Stimulated activated naive CD8-positive, alpha-beta T cell treated with anti-CD3 and anti-CD28 coated beads, Interleukin-15, amount 100 ng/mL, for 72 hours (primary cell): ENCODE results near the gene AGTRAP.
A peak's percentile ranks its signal among the peaks of the same experiment; 100 is the strongest.

Source experiments
- ATAC-seq: fragments of 150-1000 bp; cut with Tn5 transposase; 2 replicates; pipeline ENCODE4 v1.10.0; 2021; ENCODE audit warnings: mild to moderate bottlenecking, moderate library complexity
- DNase-seq, 2 donors: peaks; one replicate each; pipeline ENCODE4 v3.0.0; 2021 to 2022
- H3K27ac Mint-ChIP-seq, 2 donors: one replicate each; pipeline ENCODE4 v1.8.0; 2022; ENCODE audit warnings: mild to moderate bottlenecking in 2 of 2, mixed read lengths in 2 of 2, moderate library complexity in 2 of 2
- H3K27me3 Mint-ChIP-seq: one replicate; pipeline ENCODE4 v1.8.0; 2022; ENCODE audit warnings: mixed read lengths
- H3K4me1 Mint-ChIP-seq: one replicate; pipeline ENCODE4 v1.8.0; 2022; ENCODE audit warnings: mild to moderate bottlenecking, mixed read lengths
- H3K4me3 Mint-ChIP-seq, 2 donors: one replicate each; pipeline ENCODE4 v1.8.0; 2022; ENCODE audit warnings: mild to moderate bottlenecking in 2 of 2, mixed read lengths in 2 of 2, moderate library complexity in 1 of 2
- H3K9me3 Mint-ChIP-seq, 2 donors: one replicate each; pipeline ENCODE4 v1.8.0; 2022; ENCODE audit warnings: mixed read lengths in 2 of 2

The AGTRAP gene

GRCh38 chr1:11735854-11736745, at the start of gene AGTRAP:
Gene AGTRAP (plus strand): TSS chr1:11736136. CDS start chr1:11736209, 73 bp downstream.
- Mint-ChIP-seq H3K4me3 (peak within 1 kb of the TSS; percentile 94 to 95), H3K4me1 (peaks cover 79% of the 10 kb centered on the region), H3K9me3 (no peaks in the 10 kb centered on the region), H3K27ac (peak within 1 kb of the TSS; percentile 98), H3K27me3 (no peaks in the 10 kb centered on the region)
- peak; percentile 82 for ATAC-seq
- peak; percentile 75 to 90 for DNase-seq

GRCh38 chr1:11688506-11688905, 47.4 kb upstream of the AGTRAP start:
- H3K27me3 Mint-ChIP-seq = peaks cover 64% of the 10 kb centered on the region
- DNase-seq (no peak), ATAC-seq (no peak)
- H3K27ac Mint-ChIP-seq = no peak overlapping the region
- H3K4me3 Mint-ChIP-seq = no peak overlapping the region
- peaks cover 28% of the 10 kb centered on the region for H3K4me1 Mint-ChIP-seq
- H3K9me3 Mint-ChIP-seq = no peaks in the 10 kb centered on the region

GRCh38 chr1:11690397-11691301, 45.3 kb upstream of the AGTRAP start:
- H3K4me3 Mint-ChIP-seq = peak overlapping the region; percentile 29 to 80
- peaks cover 36% of the 10 kb centered on the region for H3K4me1 Mint-ChIP-seq
- no peak for ATAC-seq
- no peak overlapping the region for H3K27ac Mint-ChIP-seq
- H3K9me3 Mint-ChIP-seq = no peaks in the 10 kb centered on the region
- peaks cover 72% of the 10 kb centered on the region for H3K27me3 Mint-ChIP-seq
- no peak for DNase-seq

- peaks cover 66% of the 10 kb centered on the region for H3K27me3 Mint-ChIP-seq
- no peaks in the 10 kb centered on the region for H3K9me3 Mint-ChIP-seq
- DNase-seq = no peak
- peaks cover 36% of the 10 kb centered on the region for H3K4me1 Mint-ChIP-seq
- peak; percentile 16 for ATAC-seq
- peak within 1 kb of the TSS; percentile 70 to 82 for H3K4me3 Mint-ChIP-seq
- no peak within 1 kb of the TSS for H3K27ac Mint-ChIP-seq
Observed at GRCh38 chr1:11691302-11691914, 44.5 kb upstream of the AGTRAP start, which contains the start of gene DRAXIN. Gene DRAXIN (plus strand): TSS chr1:11691710. CDS start chr1:11706259, 14,549 bp downstream.

- Mint-ChIP-seq H3K4me1 (peaks cover 36% of the 10 kb centered on the region), H3K4me3 (peak overlapping the region; percentile 70 to 82), H3K27ac (no peak overlapping the region), H3K27me3 (peaks cover 65% of the 10 kb centered on the region), H3K9me3 (no peaks in the 10 kb centered on the region)
- ATAC-seq (no peak), DNase-seq (no peak)
Observed at GRCh38 chr1:11691928-11692711, 43.8 kb upstream of the AGTRAP start.

- peak overlapping the region in 1 of 2 donors; percentile 7 for H3K27ac Mint-ChIP-seq
- H3K4me3 Mint-ChIP-seq = peak overlapping the region; percentile 24 to 52
- H3K9me3 Mint-ChIP-seq = no peaks in the 10 kb centered on the region
- H3K4me1 Mint-ChIP-seq = peaks cover 43% of the 10 kb centered on the region
- ATAC-seq (peak; percentile 94), DNase-seq (peak; percentile 57 to 76)
- peaks cover 58% of the 10 kb centered on the region for H3K27me3 Mint-ChIP-seq
Observed at GRCh38 chr1:11693024-11693590, 42.8 kb upstream of the AGTRAP start.

GRCh38 chr1:11693917-11694316, 42.0 kb upstream of the AGTRAP start:
- no peak overlapping the region for H3K4me3 Mint-ChIP-seq
- H3K27me3 Mint-ChIP-seq = peaks cover 50% of the 10 kb centered on the region
- DNase-seq (no peak), ATAC-seq (no peak)
- peaks cover 45% of the 10 kb centered on the region for H3K4me1 Mint-ChIP-seq
- H3K27ac Mint-ChIP-seq = no peak overlapping the region
- no peaks in the 10 kb centered on the region for H3K9me3 Mint-ChIP-seq

GRCh38 chr1:11695861-11696260, 40.1 kb upstream of the AGTRAP start:
- Mint-ChIP-seq H3K27ac (no peak overlapping the region), H3K27me3 (peaks cover 31% of the 10 kb centered on the region)
- DNase-seq = no peak

GRCh38 chr1:11697188-11697892, 38.6 kb upstream of the AGTRAP start:
- Mint-ChIP-seq H3K4me3 (no peak overlapping the region), H3K27ac (no peak overlapping the region), H3K9me3 (no peaks in the 10 kb centered on the region), H3K27me3 (peaks cover 20% of the 10 kb centered on the region), H3K4me1 (peaks cover 28% of the 10 kb centered on the region)
- ATAC-seq (no peak), DNase-seq (no peak)

More at GRCh38 chr1:11695861-11696260, 40.1 kb upstream of the AGTRAP start:
- Mint-ChIP-seq H3K4me3 (no peak overlapping the region), H3K9me3 (no peaks in the 10 kb centered on the region), H3K4me1 (peaks cover 36% of the 10 kb centered on the region)
- no peak for ATAC-seq

GRCh38 chr1:11697893-11698210, 38.1 kb upstream of the AGTRAP start:
- H3K4me1 Mint-ChIP-seq = peaks cover 23% of the 10 kb centered on the region
- peaks cover 15% of the 10 kb centered on the region for H3K27me3 Mint-ChIP-seq
- no peak overlapping the region for H3K27ac Mint-ChIP-seq
- DNase-seq = no peak
- H3K9me3 Mint-ChIP-seq = no peaks in the 10 kb centered on the region
- no peak overlapping the region for H3K4me3 Mint-ChIP-seq
- no peak for ATAC-seq

- ATAC-seq (no peak), DNase-seq (no peak)
- no peak overlapping the region for H3K27ac Mint-ChIP-seq
- H3K27me3 Mint-ChIP-seq = peaks cover 8% of the 10 kb centered on the region
- H3K4me3 Mint-ChIP-seq = no peak overlapping the region
- no peaks in the 10 kb centered on the region for H3K9me3 Mint-ChIP-seq
- H3K4me1 Mint-ChIP-seq = peaks cover 18% of the 10 kb centered on the region
Observed at GRCh38 chr1:11700601-11701467, 35.1 kb upstream of the AGTRAP start.

- H3K9me3 Mint-ChIP-seq = no peaks in the 10 kb centered on the region
- no peak for DNase-seq
- H3K27me3 Mint-ChIP-seq = peaks cover 8% of the 10 kb centered on the region
- no peak overlapping the region for H3K4me3 Mint-ChIP-seq
- no peak overlapping the region for H3K27ac Mint-ChIP-seq
- no peak for ATAC-seq
- peaks cover 18% of the 10 kb centered on the region for H3K4me1 Mint-ChIP-seq
Observed at GRCh38 chr1:11701551-11701961, 34.4 kb upstream of the AGTRAP start.
